Hepatic stellate cell (primary cell): Measurements from ENCODE around the gene TCF15.
"Not testable (repeated sequence)": the region's sequence is repeated elsewhere in the genome, so short reads cannot be mapped to it uniquely, and the experiment has no call there.

ENCODE experiments used
- DNase-seq: peaks from one replicate; pipeline ENCODE4 v3.0.0; 2011; ENCODE audit warnings: low spot score

TCF15 gene

DNA sequence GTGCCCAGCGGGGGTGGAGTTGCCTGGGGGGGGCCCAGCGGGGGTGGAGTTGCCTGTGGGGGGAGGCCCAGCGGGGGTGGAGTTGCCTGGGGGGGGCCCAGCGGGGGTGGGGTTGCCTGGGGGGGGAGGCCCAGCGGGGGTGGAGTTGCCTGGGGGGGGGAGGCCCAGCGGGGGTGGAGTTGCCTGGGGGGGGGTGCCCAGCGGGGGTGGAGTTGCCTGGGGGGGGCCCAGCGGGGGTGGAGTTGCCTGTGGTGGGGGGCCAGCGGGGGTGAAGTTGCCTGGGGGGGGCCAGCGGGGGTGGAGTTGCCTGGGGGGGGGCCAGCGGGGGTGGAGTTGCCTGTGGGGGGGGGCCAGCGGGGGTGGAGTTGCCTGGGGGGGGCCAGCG is 31.9 kb upstream of the TCF15 start:
- not testable (repeated sequence) for DNase-seq

DNA sequence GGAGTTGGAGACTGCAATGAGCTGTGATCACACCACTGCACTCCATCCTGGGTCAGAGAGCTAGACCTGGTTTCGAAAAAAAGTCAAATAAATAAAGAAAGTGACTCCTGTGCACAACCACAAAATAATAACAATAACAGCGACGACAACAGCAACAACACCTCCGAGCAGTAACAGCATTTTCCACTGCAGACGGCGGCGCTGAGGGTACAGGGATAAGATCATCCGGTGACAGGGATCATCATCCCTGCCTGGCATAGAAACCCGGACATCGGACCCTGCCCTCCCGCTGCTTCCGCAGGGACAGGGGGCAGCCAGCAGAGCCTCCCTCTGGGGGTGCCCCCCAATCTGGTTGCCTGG is 31.4 kb upstream of the TCF15 start:
- no peak for DNase-seq

DNA sequence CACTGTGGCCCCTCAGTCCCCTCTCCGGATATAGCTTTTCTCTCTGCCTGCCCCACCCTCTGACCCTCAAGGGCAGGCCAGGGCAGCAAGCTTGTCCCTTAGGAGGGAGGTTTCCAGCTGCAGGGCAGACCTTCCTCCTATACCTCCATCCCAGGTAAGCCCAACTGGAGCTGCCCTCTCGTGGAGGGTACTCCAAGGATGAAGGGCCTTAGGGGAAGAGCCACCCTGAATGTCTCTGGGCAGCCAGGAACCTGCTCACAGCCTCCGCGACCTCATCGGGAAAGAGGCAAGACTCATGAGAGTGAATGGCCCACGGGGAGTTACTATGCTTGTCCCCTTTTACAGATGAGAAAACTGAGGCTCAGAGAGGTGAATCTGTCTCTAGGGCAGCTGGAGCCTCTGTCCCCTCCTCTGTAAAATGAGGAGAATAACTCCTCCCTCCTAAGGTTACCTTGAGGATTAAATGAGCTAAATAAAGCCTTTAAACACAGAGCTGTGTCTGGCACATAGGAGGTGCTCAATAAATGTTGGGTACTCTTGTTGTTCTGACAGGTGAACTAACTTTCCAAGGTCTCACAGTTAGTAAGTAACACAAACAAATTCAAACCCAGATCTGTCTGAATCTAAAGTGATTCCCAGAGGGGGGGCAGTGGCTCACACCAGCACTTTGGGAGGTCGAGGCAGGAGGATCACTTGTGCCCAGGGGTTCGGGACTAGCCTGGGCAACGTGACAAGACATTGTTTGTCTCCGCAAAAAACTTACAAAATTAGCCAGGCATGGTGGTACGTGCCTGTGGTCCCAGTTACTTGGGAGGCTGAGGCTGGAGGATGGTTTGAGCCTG is 30.8 kb upstream of the TCF15 start:
- DNase-seq = no peak

DNA sequence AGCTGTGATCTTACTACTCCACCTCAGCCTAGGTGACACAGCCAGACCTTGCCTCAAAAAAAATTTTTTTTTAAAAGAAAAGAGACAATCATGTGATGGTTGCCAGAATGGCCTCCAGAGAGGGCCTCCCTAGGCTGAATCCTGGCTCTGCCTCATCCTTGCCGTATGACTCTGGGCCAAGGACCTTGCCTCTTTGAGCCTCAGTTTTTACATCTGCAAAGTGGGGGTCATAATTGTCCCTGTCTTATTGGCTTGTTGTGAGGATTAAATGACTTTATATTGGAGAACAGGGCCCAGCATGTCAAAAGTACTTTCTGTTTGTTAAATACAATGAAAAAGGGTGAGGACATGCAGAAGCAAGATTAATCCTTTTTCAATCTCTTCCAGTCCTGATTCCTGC is 28.5 kb upstream of the TCF15 start:
- no peak for DNase-seq

DNA sequence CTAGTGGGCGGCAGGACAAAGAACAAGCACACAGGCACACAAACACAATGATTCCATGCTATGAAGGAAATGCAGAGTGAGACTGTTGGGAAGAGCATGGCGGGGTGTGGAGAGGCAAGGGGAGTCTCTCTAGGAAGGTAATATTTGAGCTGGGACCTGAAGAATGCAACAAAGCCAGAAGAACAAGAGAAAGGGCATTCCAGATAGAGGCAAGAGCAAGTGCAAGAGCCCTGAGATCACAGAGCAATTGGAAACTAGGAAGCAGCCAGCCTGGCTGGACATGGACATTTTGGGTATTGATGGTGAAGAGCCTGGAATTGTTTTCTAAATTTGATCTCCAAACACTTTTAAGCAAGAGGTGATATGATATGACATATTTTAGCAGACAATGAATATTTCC is 27.4 kb upstream of the TCF15 start:
- DNase-seq = no peak

DNA sequence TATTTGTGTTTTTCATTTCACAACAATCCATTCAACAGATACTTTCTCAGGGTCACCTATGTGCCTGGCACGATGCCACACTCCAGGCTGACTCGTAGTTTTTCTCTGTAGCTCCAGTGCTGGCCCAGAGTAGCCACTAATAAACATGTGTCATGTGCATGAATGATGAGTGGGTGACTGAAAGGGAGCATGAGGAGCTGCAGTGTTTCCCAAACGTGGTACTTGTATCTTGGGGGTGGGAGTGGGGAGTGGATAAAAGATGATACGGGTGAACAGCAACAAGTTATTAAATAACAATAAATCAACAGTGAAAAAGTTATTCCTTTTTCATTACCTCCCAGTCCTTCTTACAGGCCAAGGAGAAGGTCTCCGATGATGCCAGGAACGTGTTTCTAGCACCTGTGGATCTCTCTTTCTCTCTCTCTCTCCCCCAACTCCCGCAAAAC is 25.8 kb upstream of the TCF15 start:
- DNase-seq = no peak

DNA sequence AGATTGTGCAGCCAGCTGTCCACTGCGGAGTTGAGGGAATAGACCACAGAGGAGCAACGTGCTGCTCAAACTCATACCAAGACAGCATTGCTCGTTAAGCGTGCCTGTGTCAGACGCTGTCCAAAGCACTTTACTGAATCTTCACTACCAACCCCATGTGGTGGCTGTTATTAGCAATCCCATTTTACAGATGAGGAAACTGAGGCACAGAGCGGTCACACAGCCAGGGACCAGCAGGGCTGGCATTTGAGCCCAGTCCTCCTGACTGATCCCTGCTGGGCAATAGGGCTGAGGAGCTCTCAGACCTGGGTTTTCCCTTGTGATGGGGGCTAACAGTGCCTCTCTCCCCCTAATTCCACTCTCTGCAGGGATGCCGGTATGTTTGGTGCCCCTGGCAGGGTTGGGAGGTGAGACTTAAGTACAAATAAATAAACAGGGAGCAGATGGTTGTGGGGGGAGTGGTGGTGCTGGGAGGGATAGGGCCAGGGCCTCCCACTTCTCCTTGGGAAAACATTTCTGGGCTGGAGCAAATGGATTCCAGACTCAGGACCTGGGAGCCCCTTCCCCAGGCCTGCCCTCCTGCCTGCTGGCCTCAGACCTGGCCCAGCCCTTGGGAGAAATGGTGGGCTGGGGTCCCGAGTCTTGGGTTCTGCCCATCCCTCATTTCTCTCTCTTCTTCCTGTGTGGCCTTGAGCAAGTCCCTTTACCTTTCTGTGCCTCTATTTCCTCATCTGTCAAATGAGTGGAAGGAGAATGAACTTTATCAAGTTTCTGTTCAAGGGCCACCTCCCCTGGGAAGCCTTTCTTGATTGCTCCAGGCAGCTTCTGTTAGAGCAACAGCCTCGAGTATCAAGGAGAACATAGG is 25.2 kb upstream of the TCF15 start:
- no peak for DNase-seq

DNA sequence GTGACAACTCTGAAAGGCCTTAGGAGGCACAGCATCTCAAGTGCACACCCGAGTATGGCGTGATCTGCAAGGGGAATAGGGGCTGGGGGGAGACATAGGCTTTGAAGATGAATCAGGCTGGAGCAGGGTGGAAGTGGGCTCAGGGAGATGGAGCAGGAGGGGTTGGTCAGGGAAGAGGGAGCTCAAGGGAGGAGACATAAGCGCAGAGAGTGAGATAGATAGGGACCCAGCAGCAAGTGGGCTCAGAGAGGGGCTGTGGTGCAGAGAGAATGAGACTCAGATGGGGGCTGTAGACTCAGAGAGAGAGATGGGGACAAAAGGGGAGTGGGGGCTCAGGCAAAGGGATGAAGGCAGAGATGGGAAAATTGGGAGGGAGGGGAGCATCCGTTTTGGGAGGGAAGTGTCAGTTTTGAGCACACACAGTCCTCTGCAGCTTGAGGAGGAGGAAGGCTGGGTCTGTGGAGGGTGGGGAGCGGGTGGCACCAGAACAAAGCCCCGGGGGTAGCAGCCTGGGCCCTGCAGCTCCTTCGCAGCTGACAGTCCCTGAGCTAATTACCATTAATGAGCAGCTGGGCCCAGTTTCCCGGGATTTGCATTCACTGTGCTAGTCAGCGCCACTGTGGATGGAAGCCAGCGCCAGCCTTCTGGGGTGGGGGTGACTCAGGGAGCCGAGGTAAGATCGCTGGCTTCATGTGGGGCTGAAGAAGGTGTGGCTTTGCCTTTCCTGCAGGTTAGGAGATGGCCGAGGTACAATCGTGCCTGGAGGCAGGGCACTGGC is 24.2 kb upstream of the TCF15 start:
- DNase-seq = no peak

DNA sequence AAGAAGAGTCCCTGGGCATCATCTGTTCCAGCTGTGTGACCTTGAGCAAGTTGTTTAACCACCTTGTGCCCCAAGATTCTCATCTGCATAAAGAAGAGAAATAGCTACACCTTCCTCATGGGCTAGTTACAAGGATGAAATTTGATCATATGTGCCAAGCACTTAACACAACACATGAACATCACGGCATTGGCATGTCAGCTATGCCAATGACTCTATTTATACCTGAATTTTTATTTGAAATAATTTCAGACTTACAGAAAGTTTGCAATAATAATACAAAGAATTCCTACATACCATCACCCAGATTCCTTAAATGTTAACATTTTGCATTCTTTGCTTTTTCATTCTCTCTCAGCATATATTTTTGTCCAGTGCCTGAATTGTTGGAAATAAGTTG is 21.0 kb upstream of the TCF15 start:
- DNase-seq = no peak

DNA sequence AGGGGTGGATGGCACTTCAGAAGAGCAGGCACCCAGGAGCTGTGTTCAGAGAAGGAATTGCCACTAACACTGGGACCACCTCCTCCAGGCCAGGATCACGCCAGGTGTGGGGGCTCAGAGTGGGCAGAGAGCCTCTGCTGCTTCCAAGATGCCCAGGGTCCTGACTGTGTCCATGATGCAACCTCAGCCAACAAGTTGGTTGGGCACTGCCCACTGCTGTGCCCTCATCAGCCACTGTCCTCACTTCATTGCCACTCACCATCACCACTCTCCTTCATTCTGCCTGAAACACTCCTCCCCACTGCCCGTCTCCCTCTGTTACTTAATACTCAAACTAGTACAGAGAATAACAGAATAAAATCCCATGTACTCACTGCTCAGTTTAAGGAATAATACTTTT is 16.5 kb upstream of the TCF15 start:
- DNase-seq = no peak

DNA sequence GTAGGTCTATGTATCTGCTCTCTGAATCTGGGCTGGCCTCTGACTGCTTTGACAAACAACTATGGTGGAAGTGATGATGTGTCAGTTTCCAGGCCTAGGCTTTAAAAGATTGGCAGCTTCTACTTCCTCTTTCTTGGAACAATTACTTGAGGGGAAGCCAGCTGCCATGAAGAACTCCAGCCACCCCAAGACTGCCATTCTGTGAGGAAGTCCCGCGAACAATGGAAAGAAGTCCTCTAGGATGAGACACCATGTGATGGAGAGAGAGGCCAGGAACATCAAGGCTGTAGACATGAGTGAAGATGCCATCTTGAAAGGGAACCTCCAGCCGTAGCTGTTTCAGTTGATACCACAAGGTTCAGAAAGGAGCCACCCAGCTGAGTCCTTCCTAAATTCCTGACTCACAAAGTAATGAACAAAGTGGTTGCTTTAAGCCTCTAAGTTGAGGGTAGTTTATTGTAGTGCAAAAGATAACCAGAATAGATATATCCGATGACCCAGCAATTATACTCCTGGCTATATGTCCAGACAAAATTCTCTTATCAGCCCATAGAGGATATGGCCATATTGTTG is 15.3 kb upstream of the TCF15 start:
- DNase-seq = no peak

DNA sequence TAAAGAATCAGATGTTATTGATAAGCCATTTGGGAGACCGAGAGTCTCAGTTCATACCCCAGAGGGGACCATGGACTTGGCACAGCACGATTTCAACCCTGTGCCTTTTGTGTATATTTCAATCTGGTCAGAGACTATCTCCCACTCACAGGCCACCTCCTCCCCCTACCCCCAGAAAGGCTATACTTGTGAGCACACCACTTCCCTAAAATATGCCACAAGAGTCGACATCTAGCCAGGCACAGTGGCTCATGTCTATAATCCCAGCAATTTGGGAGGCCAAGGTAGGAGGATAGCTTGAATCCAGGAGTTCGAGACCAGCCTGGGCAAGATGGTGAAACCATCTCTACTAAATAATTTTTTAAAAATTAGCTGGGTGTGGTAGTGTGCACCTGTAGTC is 13.6 kb upstream of the TCF15 start:
- DNase-seq = no peak

DNA sequence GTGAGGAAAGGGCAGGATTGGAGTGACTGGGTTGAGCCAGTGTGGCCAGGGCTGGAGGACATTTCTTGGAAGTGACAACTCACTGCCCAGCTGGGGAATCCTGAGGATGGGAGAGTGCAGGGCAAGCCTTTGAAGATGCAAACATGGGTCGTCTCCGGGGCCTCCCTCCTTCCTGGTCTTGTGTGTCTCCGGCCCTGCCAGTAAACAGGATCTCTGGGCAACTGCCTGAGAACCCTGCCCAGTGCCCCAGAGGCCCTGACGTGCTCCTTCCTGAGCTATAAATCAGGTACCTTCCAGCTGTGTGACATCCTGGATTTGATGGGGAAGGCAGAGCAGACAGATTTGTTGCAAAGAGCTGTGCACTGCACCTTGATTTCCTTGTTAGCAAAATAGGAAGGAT is 12.9 kb upstream of the TCF15 start:
- no peak for DNase-seq

DNA sequence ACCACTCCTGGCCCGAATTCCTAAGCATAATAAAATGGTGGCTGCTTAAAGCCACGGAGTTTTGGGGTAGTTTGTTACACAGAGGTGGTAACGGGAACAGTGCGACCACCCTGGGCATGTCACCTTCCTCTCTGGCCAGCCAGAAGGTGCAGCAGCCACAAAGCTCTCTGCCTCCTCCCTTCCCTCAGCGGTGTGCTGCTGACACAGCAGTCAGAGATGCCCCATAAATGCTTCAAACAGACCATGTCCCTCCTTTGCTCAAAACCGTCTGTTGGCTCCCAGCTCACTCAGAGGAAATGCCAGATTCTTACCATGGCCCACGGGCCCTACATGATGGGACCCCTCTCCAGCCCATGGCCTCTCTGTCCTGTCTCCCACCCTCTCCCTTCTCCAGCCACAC is 12.1 kb upstream of the TCF15 start:
- no peak for DNase-seq

DNA sequence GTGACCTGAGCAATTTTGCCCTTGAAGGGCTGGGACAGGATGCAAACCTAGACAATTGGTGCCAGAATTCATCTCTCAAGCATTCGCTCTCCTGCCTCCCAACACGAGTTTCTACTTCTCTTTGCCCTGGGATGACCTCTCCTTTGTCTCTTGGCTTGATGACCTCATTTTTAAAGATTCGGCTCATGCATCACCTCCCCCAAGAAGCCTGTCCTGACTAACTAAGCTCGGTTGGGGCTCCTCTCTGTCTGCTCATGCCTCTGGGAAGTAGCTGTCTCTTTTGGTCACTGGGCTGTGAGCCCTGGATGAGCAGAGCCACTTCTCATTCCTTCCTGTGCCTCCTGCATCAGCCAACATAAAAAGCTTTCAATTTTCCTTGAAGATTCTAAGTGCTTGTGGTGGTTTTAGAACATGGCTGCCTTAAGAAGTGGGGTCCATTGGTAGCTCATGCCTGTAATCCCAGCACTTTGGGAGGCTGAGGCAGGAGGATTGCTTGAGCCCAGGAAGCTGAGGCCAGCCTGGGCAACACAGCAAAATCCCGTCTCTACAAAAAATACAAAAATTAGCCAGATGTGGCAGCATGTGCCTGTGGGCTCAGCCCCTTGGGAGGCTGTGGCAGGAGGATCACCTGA is 11.1 kb upstream of the TCF15 start:
- DNase-seq = no peak

DNA sequence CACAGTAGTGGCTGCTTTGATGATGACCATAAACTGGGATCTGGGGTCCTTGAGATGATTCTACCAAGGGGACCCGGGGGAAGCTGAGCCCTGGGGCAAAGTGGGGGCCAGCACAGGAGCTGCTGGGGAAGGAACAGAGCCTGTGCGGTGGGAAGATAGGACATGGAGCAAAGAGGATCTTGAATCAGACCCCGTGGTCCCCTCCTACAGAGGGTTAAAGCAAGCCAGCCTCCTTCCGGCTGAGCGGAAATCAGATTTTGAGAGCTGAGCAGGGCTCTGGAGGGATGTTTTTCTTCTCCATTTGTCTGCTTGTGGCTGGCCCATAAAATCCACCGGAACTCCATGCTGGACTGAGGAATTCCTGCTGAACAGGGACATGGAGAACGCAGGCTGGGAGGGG is 10.1 kb upstream of the TCF15 start:
- DNase-seq = no peak

DNA sequence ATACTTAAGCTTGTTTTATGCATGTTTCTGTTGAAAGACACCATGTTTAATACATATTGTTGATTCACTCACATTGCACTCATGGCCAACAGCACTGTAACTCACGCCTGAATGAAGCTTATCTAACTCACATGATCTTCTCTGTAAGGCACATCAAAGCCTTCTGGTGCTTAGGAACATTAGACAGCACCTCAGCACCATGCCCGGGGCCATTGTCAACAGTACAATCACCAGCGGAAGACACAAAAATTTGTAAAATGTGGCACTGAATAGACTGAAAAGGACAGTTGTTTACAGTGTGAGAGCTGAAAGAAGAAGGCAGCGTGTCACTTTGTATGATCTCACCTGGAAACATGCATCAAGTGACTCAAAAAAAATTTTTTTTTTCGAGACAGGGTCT is 8.9 kb upstream of the TCF15 start:
- no peak for DNase-seq

DNA sequence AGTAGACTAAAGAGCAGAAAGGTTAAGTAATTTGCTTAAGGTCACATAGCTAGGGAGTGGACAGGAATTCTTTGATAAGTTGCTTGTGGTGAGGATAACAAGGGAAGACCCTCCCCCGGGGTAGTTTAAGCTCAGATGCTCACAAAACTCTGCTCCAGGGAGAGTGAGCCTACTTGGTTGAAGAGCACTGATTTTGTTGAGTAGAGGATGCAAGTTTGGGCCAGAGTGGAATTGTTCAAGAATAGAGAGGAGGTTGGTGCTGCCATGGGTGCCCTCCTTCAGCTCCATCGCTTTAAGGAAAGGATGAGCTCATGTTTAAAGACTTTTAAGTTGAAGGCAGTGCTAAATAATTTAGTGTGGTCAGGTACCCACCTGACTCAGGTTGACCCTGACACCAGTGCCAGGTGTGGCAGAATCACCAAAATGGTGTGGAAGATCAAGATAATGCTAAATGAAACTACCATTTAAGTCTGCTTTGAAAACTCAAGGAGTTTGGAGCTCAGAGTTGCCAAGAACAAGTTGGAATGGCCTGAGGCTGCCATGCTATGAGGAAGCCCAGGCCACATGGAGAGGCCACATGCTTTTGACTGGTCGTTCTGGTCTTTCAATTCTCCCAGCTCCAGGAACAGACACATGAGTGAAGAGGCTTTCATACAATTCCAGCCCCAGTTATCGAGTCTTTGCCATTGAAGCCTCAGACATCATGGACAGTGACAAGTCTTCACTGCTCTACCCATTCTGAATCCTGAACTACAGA is 8.0 kb upstream of the TCF15 start:
- no peak for DNase-seq

DNA sequence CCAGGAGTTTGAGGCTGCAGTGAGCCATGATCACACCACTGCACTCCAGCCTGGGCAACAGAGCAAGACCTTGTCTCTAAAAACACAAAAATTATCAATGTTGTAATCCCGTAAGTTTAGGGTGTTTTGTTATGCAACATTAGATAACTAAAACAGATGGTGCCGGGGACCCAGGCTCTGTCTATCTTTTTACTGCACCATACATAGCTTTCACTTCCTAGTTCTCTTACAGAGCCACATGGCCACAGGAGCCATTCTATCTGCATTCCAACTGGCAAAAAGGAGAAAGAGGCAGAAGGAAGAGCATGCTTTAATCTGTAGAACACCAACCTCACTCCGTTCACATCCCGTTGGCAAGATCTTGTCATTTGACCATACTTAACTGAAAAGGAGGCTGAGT is 5.4 kb upstream of the TCF15 start:
- no peak for DNase-seq

DNA sequence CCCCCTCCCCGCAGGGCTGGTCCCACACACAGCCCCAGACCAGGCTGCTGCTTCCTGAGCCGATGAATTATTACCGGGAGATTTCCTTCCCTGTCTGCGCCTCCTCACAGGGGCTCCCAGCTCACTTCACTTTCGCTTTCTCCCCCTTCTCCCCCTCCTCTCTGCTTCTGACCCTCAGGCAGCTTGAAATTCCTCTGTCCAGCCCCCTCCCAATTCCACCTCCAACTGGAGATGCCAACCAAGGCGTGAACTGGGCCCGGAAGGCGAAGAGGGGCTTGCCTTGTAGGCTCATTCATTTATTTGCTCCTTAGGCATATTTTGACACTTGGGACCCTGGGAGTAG is 1.7 kb upstream of the TCF15 start:
- no peak for DNase-seq
